ENCODE data around the gene KDM2A.
"Not testable (repeated sequence)": the region's sequence is repeated elsewhere in the genome, so short reads cannot be mapped to it uniquely, and the experiment has no call there.

Gene KDM2A

DNA sequence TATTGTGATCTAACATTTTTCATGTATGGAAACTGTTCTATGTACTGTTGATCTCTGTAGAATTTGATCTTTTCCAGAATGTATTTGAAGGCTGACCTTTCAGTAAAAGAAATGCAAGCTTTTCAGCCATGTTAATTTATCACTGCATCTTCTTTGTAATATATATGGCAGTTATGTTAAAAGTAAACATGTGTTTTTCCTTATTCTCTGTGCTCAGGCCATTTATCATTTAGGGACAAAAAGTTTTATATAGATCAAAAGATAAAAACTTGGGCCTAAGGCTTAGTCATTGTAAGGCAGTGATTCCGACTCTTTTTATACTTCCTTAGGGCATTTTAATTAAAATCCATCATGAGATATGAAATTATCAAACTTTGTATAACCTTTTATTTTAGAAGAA is 48.7 kb downstream of the KDM2A start:
- no peak for DNase-seq (ENCODE audit: low read depth in 2 of 2)

DNA sequence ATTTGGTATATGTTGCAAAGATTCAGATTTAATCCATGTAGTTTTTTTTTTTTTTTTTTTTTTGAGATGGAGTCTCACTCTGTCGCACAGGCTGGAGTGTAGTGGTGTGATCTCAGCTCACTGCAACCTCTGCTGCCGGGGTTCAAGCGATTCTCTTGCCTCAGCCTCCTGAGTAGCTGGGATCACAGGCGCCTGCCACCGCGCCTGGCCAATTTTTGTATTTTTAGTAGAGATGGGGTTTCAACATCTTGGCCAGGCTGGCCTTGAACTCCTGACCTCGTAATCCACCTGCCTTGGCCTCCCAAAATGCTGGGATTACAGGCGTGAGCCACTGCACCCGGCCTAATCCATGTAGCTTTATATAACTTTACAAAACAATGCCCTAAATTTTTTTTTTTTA is 49.8 kb downstream of the KDM2A start:
- not testable (repeated sequence) for DNase-seq (ENCODE audit: low read depth in 2 of 2)

GRCh38 chr11:67174311-67174710 is 55.2 kb downstream of the KDM2A start:
- DNase-seq (ENCODE audit: low read depth in 2 of 2): no peak

DNA sequence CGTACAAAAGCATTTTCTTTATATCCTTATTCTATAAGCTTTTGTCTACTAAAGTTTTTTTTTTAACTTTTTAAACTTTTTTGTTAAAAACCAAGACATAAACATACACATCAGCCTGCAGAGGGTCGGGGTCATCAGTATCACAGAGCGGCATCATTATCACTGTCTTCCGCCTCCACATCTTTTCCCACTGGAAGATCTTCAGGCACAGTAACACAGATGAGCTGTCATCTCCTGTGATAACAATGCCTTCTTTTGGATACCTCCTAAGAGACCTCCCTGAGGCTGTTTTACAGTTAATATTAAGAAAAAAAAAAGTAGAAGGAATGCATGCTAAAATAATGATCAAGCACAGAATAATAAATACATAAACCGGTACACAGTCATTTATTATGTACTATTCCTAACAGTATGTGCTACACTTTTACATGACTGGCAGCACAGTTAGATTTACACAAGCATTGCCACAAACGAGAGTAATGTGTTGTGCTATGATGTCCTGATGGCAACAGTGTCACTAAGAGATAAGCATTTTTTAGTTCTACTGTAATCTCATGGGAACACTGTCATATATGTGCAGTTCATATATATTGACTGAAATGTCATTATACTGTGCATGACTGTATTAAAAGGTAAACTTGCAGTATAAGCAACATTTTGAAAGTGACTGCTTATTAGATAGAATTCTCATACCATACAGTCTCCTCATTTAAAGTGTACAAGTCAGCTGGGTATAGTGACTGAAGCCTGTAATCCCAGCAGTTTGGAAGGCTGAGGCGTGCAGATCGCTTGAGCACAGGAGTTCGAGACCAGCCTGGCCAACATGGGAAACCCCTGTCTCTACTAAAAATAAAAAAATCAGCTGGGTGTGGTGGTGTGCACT is 58.6 kb downstream of the KDM2A start:
- no peak for DNase-seq (ENCODE audit: low read depth in 2 of 2)

- DNase-seq (ENCODE audit: low read depth in 2 of 2): no peak
These were observed 59.4 kb downstream of the KDM2A start for GRCh38 chr11:67178421-67178820.

DNA sequence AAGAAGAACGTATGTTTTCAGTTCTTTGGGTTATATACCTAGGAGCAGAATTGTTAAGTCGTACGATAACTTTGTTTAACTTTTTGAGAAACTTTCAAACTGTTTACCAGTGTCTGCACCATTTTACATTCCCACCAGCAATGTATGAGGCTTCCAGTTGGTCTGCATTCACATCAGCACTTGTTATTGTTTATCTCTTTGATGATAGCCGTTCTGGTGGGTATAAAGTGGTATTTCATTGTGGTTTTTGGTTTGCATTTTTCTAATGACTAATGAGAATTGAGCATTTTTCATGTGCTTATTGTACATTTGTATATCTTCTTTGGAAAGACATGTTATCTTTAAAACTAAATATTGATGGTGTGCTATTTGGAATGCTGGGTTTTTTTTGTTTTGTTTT is 59.8 kb downstream of the KDM2A start:
- DNase-seq (ENCODE audit: low read depth in 2 of 2): no peak

GRCh38 chr11:67179892-67180490 is 60.9 kb downstream of the KDM2A start:
- DNase-seq (ENCODE audit: low read depth in 2 of 2): no peak

DNA sequence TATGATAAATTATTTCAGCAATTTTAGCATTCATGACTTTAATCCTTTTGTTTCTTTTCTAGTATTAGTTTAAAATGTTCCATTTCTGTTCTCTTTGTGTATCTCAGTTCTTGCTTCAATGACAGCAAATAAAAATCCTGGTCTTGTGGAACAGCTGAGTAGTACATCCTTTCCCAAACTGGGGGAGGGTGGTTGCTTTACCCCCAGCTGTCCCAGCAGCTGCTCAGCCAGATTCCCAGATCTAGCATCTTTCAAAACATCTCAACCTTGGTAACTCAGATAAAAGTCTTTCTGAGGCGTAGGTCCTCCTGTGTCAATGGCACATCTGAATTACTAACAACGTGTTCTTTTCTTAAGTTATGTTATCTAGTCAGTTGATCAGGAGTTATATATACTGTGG is 75.0 kb downstream of the KDM2A start:
- no peak for DNase-seq (ENCODE audit: low read depth in 2 of 2)

DNA sequence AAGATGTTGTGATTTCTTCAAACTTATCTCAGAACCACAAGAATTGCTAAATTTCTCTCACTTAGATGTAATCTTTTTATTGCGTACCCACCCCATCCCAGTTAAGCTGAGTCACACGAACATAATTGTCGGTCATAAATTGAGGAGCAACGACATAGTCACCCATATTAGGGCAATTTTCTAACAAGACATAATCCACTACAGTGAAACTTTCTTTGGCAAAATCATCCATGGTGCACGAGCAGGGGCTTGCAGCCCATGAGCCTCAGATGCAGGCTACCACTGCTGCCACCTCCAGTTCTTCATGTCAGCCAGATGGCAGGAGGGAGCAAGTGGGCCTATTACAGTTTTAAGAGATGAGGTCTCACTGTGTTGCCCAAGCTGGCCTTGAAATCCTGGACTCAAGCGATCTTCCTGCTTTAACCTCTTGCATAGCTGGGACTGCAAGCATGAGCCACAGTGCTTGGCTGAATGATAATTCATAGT is 77.0 kb downstream of the KDM2A start:
- no peak for DNase-seq (ENCODE audit: low read depth in 2 of 2)

- no peak for DNase-seq (ENCODE audit: low read depth in 2 of 2)
These were observed 78.5 kb downstream of the KDM2A start for GRCh38 chr11:67197606-67198005.

GRCh38 chr11:67198781-67199180 is 79.7 kb downstream of the KDM2A start:
- DNase-seq (ENCODE audit: low read depth in 2 of 2): not testable (repeated sequence)

- no peak for DNase-seq (ENCODE audit: low read depth in 2 of 2)
These were observed 80.7 kb downstream of the KDM2A start for GRCh38 chr11:67199751-67200150.

DNA sequence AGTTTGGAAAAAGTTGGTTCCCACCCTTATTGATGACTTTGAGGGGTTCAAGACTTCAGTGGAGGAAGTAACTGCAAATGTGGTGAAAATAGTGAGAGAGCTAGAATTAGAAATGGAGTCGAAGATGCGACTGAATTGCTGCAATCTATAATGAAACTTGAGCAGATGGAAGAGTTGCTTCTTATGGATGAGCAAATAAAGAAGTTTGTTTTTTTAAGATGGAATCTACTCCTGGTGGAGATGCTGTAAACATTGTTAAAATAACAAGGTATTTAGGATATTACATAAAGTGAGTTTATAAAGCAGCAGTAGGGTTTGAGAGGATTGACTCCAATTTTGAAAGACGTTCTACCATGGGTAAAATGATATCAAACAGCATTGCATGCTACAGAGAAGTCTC is 83.0 kb downstream of the KDM2A start:
- no peak for DNase-seq (ENCODE audit: low read depth in 2 of 2)

DNA sequence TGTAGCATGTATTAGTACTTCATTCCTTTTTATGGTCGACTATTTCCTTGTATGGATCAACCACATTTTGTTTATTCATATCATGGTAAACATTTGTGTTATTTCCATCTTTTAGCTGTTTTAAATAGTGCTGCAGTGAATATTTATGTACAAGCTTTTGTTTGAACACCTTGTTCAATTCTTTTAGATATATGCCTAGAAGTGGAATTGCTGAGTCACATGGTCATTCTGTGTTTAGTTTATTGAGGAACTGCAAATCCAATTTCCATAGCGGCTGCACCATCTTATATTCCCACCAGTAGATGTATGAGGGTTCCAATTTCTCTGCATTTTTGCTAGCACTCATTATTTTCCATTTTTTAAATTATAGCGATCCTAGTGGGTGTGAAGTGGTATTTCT is 85.8 kb downstream of the KDM2A start:
- no peak for DNase-seq (ENCODE audit: low read depth in 2 of 2)

- not testable (repeated sequence) for DNase-seq (ENCODE audit: low read depth in 2 of 2)
These were observed 90.2 kb downstream of the KDM2A start for GRCh38 chr11:67209222-67209621.

DNA sequence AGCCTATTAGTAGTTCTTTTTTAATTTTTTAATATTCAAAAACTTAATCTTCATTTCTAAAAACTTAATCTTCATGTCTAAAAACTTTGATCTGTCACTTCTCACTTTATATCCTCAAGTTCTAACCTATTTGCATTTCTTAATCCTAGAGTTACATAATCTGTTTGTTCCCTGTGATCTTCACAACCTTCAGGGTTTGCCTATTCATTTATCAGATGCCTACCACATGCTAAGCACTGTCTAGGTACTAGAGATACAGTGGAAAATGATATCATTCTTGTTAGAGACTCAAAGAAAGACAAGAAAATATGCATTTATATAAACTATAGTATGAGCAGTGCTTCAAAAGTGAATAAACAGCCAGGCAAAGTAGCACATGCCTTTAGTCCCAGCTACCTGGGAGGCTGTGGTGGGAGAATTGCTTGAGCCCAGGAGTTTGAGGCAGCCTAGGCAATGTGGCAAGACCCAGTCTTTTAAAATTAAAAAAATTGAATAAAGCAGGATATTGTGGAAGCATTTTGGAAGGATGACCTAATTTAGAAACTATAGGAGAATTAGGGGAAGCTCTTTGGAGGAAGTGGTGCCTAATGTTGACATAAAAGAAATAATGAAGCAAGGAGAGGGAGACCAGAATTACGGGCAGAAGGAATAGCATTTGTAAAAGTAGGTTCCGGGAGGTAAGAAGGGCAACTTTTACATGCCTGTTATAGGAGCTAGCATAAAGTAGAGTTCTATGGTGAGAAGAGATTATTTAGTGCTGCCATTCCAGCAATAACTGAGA is 92.8 kb downstream of the KDM2A start:
- DNase-seq (ENCODE audit: low read depth in 2 of 2): no peak

DNA sequence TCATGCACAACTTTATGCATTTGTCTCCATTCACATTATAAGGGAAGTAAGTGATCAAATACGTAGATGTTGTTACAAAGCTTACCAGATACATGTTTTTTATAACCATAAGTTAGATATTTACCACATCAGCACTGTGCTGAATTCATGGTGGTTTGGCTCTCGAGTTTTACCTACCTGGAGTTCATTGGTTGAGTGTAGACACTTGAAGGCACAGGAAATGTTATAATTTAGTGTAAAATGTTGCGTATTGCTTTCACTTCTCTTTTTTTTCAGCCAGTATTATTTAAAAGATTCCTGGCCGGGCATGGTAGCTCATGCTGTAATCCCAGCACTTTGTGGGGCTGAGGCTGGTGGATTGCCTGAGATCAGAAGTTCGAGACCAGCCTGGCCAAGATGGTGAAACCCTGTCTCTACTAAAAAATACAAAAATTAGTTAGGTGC is 94.1 kb downstream of the KDM2A start:
- DNase-seq (ENCODE audit: low read depth in 2 of 2): no peak

GRCh38 chr11:67227726-67228125 is 108.7 kb downstream of the KDM2A start:
- no peak for DNase-seq (ENCODE audit: low read depth in 2 of 2)

GRCh38 chr11:67230406-67230805 is 111.3 kb downstream of the KDM2A start:
- no peak for DNase-seq (ENCODE audit: low read depth in 2 of 2)

DNA sequence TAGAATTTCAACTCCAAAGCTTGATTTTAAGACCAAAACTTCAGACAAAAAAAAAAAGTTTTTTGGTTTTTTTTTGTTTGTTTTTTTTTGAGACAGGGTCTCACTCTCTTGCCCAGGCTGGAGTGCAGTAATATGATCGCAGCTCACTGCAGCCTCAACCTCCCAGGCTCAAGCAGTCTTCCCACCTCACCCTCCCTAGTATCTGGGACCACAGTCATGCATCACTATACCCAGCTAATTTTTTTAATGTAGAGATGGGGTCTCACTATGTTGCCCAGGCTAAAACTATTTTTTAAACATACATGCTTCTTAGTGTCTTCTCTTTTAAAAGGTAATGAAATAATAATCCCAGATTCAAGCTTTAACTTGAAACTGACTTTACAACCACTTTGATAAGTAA is 111.8 kb downstream of the KDM2A start:
- no peak for DNase-seq (ENCODE audit: low read depth in 2 of 2)

GRCh38 chr11:67233584-67234190 is 114.6 kb downstream of the KDM2A start:
- DNase-seq (ENCODE audit: low read depth in 2 of 2): no peak

- DNase-seq (ENCODE audit: low read depth in 2 of 2): not testable (repeated sequence)
These were observed 115.5 kb downstream of the KDM2A start for GRCh38 chr11:67234571-67234970.

Data from stimulated activated CD4-positive, alpha-beta T cell treated with anti-CD3 and anti-CD28 coated beads, Interleukin-1b, Interleukin-23, amount 100 ng/mL, for 1 hour (primary cell).